Panc1 (cell line): ENCODE data around the gene FRMPD3. TPM values are rescaled to one million over a fixed set of nuclear protein-coding genes. Genes with fewer than 3 reads are reported as not detected.

ENCODE experiments used
- ATAC-seq: fragments of 200-7000 bp; cut with Tn5 transposase; 2 replicates; pipeline ENCODE4 v1.9.1; 2020; ENCODE audit warnings: mild to moderate bottlenecking, moderate library complexity
- BruUV-seq: library from RNA; stranded (reverse); fragments of 400-500 nt; replicated peaks from 2 replicates; lab custom pipeline; 2021; lab: Mats Ljungman, UMichigan
- CTCF ChIA-PET: fragments of 300-600 bp; sonication (Branson Sonifier 250); formaldehyde crosslinking; loops from one replicate; lab custom pipeline; 2022; ENCODE audit warnings: antibody characterized with exemption; lab: Charles Lee
- POLR2A ChIA-PET: fragments of 300-600 bp; sonication (Branson Sonifier 250); formaldehyde crosslinking; loops from one replicate; lab custom pipeline; 2022; ENCODE audit warnings: antibody characterized with exemption; lab: Charles Lee
- DNase-seq: peaks from one replicate; pipeline ENCODE4 v3.0.0-alpha.2; 2010; ENCODE audit warnings: low read depth, low spot score
- H3K27ac ChIP-seq: 2 replicates; pipeline ENCODE4 v1.5.1; 2011; ENCODE audit warnings: mild to moderate bottlenecking, low read length, inconsistent platforms
- H3K27me3 ChIP-seq: fragments of 200-500 bp; sonication (Bioruptor generic); 2 replicates; pipeline ENCODE4 v1.6.0; 2014; ENCODE audit warnings: low read length, inconsistent platforms; ENCODE audit not compliant: control insufficient read depth, insufficient read depth
- H3K36me3 ChIP-seq: fragments of 200-500 bp; sonication (Bioruptor generic); 2 replicates; pipeline ENCODE4 v1.5.1; 2014; ENCODE audit warnings: inconsistent platforms, mild to moderate bottlenecking, low read length, moderate library complexity; ENCODE audit not compliant: control insufficient read depth, insufficient read depth
- H3K4me1 ChIP-seq: 2 replicates; pipeline ENCODE4 v1.5.1; 2011; ENCODE audit warnings: inconsistent platforms, mild to moderate bottlenecking, low read length, moderate library complexity; ENCODE audit not compliant: control insufficient read depth, insufficient read depth
- H3K4me3 ChIP-seq, 2 experiments: 2 replicates each; pipeline ENCODE4 v1.5.1; 2011 to 2012; ENCODE audit warnings: low read depth in 2 of 2, low read length in 2 of 2, mild to moderate bottlenecking in 2 of 2, inconsistent platforms in 1 of 2, moderate library complexity in 1 of 2
- H3K9me3 ChIP-seq: fragments of 200-500 bp; sonication (Bioruptor generic); 2 replicates; pipeline ENCODE4 v1.5.1; 2014; ENCODE audit warnings: low read depth, mild to moderate bottlenecking, inconsistent platforms, low read length, moderate library complexity; ENCODE audit not compliant: control insufficient read depth, insufficient read depth
- CTCF ChIP-seq: fragments of 450-650 bp; IDR thresholded peaks from 2 replicates; pipeline ENCODE4 v1.5.1; 2017; ENCODE audit warnings: mild to moderate bottlenecking
- POLR2AphosphoS5 ChIP-seq: IDR thresholded peaks from 2 replicates; pipeline ENCODE4 v1.6.1; 2012; ENCODE audit warnings: mild to moderate bottlenecking, low read depth, low read length, moderate library complexity
- REST ChIP-seq, 2 experiments: IDR thresholded peaks; 2 replicates each; pipeline ENCODE4 v1.6.1; 2011 to 2012; ENCODE audit warnings: low read depth in 2 of 2, control low read depth in 1 of 2, low read length in 1 of 2, mild to moderate bottlenecking in 1 of 2, moderate library complexity in 1 of 2; ENCODE audit not compliant: insufficient read depth in 1 of 2
- SIN3A ChIP-seq: IDR thresholded peaks from 2 replicates; pipeline ENCODE4 v1.6.1; 2012; ENCODE audit warnings: low read depth, mild to moderate bottlenecking, low read length, moderate library complexity, borderline replicate concordance; ENCODE audit not compliant: insufficient read depth
- TCF7L2 ChIP-seq: IDR thresholded peaks from 2 replicates; pipeline ENCODE4 v1.6.1; 2011; ENCODE audit warnings: mild to moderate bottlenecking, low read depth, low read length, inconsistent platforms
- in situ Hi-C: cut with HindIII; loops from 2 replicates; pipeline ENCODE4 v1.10.0; 2016; ENCODE audit warnings: low sequenced_read_pairs, low pct_unique_long_range_greater_than_20kb
- intact Hi-C: fragments of 100-400 bp; cut with micrococcal nuclease; formaldehyde crosslinking; loops from one replicate; pipeline ENCODE4 v1.10.0; 2022; ENCODE audit not compliant: unreplicated experiment
- total RNA-seq: library from RNA; stranded (reverse); gene quantifications from one replicate; pipeline ENCODE4 v1.2.1, GENCODE V29; 2021; ENCODE audit not compliant: unreplicated experiment

The FRMPD3 gene
- total RNA-seq, 1 experiment from 2014 or later = 0.31 TPM

DNA sequence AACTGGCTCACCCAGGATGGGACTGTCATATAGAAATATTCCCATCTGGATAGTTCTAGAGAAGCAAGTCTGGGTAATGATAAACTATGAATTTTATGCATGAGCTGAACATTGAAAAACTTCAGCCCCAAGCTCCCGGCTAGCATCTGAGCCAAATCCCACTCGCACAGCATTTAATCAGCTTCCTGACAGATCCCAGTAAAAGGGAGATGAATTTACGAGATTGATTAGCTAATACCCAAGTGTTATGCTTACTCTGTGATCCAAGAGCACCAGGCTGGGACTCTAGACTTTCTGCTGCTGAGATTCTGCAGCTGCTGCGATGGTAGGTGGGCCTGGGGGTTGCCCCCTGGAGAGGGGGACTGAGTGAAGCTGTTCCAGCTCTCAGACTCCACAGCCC is 28.0 kb downstream of the FRMPD3 start:
- no peak for ATAC-seq
- intact Hi-C loops = no loop called here
- H3K27me3 ChIP-seq = peaks cover 3% of the 10 kb centered on the region
- DNase-seq = no peak
- CTCF ChIA-PET = no interaction called here
- no peaks in the 10 kb centered on the region for H3K9me3 ChIP-seq
- TF ChIP-seq TCF7L2 (no peak), SIN3A (no peak)
- no peaks in the 10 kb centered on the region for H3K36me3 ChIP-seq
- POLR2A ChIA-PET = no interaction called here
- H3K4me1 ChIP-seq = no peaks in the 10 kb centered on the region
- in situ Hi-C loops = no loop called here
- no TSS peak for BruUV-seq
- no peak overlapping the region for H3K27ac ChIP-seq
- H3K4me3 ChIP-seq = no peak overlapping the region

DNA sequence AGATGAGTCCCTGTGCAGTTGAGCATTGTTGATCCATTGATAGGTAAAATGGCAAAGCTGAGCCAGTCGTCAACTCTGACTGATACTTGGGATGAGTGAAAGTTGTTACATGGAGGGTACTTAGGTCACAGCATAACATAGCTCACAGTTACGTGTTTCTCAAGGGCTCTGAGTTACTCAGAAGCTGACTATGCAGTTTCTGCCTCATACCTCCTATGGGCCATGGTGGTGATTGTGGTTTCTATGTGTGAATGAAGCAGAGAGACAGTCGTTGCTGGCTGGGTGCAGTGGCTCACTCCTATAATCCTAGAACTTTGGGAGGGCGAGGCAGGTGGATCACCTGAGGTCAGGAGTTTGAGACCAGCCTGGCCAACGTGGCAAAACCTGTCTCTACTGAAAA is 30.8 kb downstream of the FRMPD3 start:
- POLR2A ChIA-PET = no interaction called here
- TF ChIP-seq TCF7L2 (no peak), REST (IDR thresholded peaks at IDR 0.05; ENCODE audit: insufficient read depth in 1 of 2, low read depth in 2 of 2, low read length in 1 of 2) (no peak), CTCF (no peak), POLR2AphosphoS5 (no peak), SIN3A (no peak)
- DNase-seq = no peak
- no peaks in the 10 kb centered on the region for H3K36me3 ChIP-seq
- BruUV-seq = no TSS peak
- in situ Hi-C loops = no loop called here
- no peaks in the 10 kb centered on the region for H3K4me1 ChIP-seq
- intact Hi-C loops = no loop called here
- H3K27ac ChIP-seq = no peak overlapping the region
- no peaks in the 10 kb centered on the region for H3K9me3 ChIP-seq
- CTCF ChIA-PET = interaction anchor here (0.5 kb wide), 1 partner anchor 25 kb away, joined by 3 read pairs; no protein-coding TSS in a partner anchor
- H3K4me3 ChIP-seq = no peak overlapping the region
- peaks cover 3% of the 10 kb centered on the region for H3K27me3 ChIP-seq
- peak; percentile 48; the same call in 1 of the 2 replicates for ATAC-seq

DNA sequence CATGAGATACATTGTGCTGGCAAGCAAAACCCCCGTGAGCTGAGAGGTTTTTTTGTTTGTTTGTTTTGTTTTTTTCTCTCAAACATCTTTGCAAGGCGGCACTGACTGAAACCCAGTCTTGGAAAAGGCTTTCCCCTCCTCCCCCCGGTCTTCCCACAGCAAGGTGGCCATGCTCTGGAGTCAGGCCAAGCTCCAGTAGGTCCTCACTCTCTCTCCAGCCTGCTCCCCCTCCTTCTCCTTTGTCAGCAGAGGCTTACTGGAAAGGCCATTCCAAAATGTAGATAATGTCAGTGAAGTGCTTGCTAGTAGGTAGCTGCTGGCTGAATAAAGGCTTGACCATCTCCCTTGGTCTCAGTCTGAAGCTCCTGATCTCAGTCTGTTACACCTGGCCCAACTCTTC is 32.6 kb downstream of the FRMPD3 start:
- H3K4me3 ChIP-seq = no peak overlapping the region
- no peak for DNase-seq
- H3K27ac ChIP-seq = no peak overlapping the region
- no peak for ATAC-seq
- no peaks in the 10 kb centered on the region for H3K4me1 ChIP-seq
- H3K27me3 ChIP-seq = peaks cover 3% of the 10 kb centered on the region
- H3K36me3 ChIP-seq = no peaks in the 10 kb centered on the region
- intact Hi-C loops = no loop called here
- POLR2A ChIA-PET = no interaction called here
- in situ Hi-C loops = no loop called here
- CTCF ChIA-PET = no interaction called here
- TF ChIP-seq TCF7L2 = no peak
- TF ChIP-seq POLR2AphosphoS5 = no peak
- no peak for TF ChIP-seq REST (IDR thresholded peaks at IDR 0.05; ENCODE audit: insufficient read depth in 1 of 2, low read depth in 2 of 2, low read length in 1 of 2)
- no peak for TF ChIP-seq SIN3A
- no peak for TF ChIP-seq CTCF
- BruUV-seq = no TSS peak
- no peaks in the 10 kb centered on the region for H3K9me3 ChIP-seq
